H1 (cell line): ENCODE measurements around the gene SHMT1. TPM values are rescaled to one million over a fixed set of nuclear protein-coding genes. Genes with fewer than 3 reads are reported as not detected.

Experiments
- CTCF ChIA-PET: fragments of 300-600 bp; sonication (Branson Sonifier 250); formaldehyde crosslinking; loops from one replicate; lab custom pipeline; 2021; ENCODE audit not compliant: partially characterized antibody; lab: Charles Lee
- POLR2A ChIA-PET: fragments of 300-600 bp; sonication (Branson Sonifier 250); formaldehyde crosslinking; loops from one replicate; lab custom pipeline; 2021; ENCODE audit warnings: inconsistent platforms; ENCODE audit not compliant: partially characterized antibody; lab: Charles Lee
- DNase-seq, 2 experiments: peaks; one replicate each; pipeline versions ENCODE4 v3.0.0 to v3.0.0-alpha.2; 2010 to 2022; ENCODE audit warnings: low spot score in 2 of 2, low read depth in 1 of 2, mixed read lengths in 1 of 2
- FAIRE-seq: peaks from 2 replicates; lab custom pipeline; 2011; peaks lifted over from hg19 to GRCh38; lab: Jason Lieb, UNC
- H2AFZ ChIP-seq: 2 replicates; pipeline ENCODE4 v1.8.1; 2012; ENCODE audit warnings: low read length, inconsistent platforms
- H2AK5ac ChIP-seq: 2 replicates; pipeline ENCODE4 v1.6.1; 2013; ENCODE audit warnings: low read depth, low read length
- H2BK120ac ChIP-seq: replicated peaks from 2 replicates; pipeline ENCODE3; 2013; ENCODE audit warnings: low read depth, low read length, inconsistent platforms
- H2BK12ac ChIP-seq: 2 replicates; pipeline ENCODE4 v1.6.1; 2013; ENCODE audit warnings: low read depth, low read length
- H2BK15ac ChIP-seq: 2 replicates; pipeline ENCODE4 v1.6.1; 2013; ENCODE audit warnings: low read length
- H2BK20ac ChIP-seq: 2 replicates; pipeline ENCODE4 v1.6.1; 2013; ENCODE audit warnings: low read length
- H2BK5ac ChIP-seq: 2 replicates; pipeline ENCODE4 v1.6.1; 2013; ENCODE audit warnings: low read depth, low read length
- H3K14ac ChIP-seq: 2 replicates; pipeline ENCODE4 v1.6.1; 2013; ENCODE audit warnings: inconsistent platforms; ENCODE audit not compliant: insufficient read length
- H3K18ac ChIP-seq: 2 replicates; pipeline ENCODE4 v1.6.1; 2013; ENCODE audit warnings: low read length; ENCODE audit errors: extremely low read depth
- H3K23ac ChIP-seq: 2 replicates; pipeline ENCODE4 v1.6.1; 2013; ENCODE audit warnings: inconsistent platforms; ENCODE audit not compliant: insufficient read length
- H3K23me2 ChIP-seq: 2 replicates; pipeline ENCODE4 v1.6.1; 2013; ENCODE audit warnings: low read depth, low read length
- H3K27ac ChIP-seq: 2 replicates; pipeline ENCODE4 v1.6.1; 2011; ENCODE audit warnings: low read depth, low read length, inconsistent platforms
- H3K27me3 ChIP-seq, 4 experiments: replicated peaks in 1 of 4; 1 replicate in 1 of 4; 2 replicates in 3 of 4; pipeline versions ENCODE4 v1.6.1 to v1.8.1; 2011 to 2013; ENCODE audit warnings: low read length in 3 of 4, mild to moderate bottlenecking in 3 of 4, inconsistent platforms in 2 of 4, mixed read lengths in 2 of 4, moderate library complexity in 1 of 4; ENCODE audit not compliant: control insufficient read depth in 3 of 4, insufficient read depth in 3 of 4; ENCODE audit errors: extremely low read depth in 1 of 4
- H3K36me3 ChIP-seq, 4 experiments: 2 replicates each; pipeline versions ENCODE4 v1.6.1 to v1.8.1; 2011 to 2013; ENCODE audit warnings: mild to moderate bottlenecking in 4 of 4, low read length in 3 of 4, moderate library complexity in 2 of 4, control low read depth in 1 of 4, inconsistent platforms in 1 of 4; ENCODE audit not compliant: insufficient read depth in 4 of 4, control insufficient read depth in 2 of 4
- H3K4ac ChIP-seq: replicated peaks from 2 replicates; pipeline ENCODE3; 2013; ENCODE audit warnings: low read length, low read depth, mixed read lengths, inconsistent platforms; ENCODE audit not compliant: insufficient read length
- H3K4me1 ChIP-seq, 4 experiments: replicated peaks in 1 of 4; 1 replicate in 1 of 4; 2 replicates in 3 of 4; pipeline versions ENCODE4 v1.6.1 to v1.8.1; 2011 to 2013; ENCODE audit warnings: low read length in 3 of 4, inconsistent platforms in 2 of 4, mixed read lengths in 1 of 4; ENCODE audit not compliant: insufficient read depth in 4 of 4, control insufficient read depth in 3 of 4
- H3K4me2 ChIP-seq, 2 experiments: 2 replicates each; pipeline versions ENCODE4 v1.6.1 to v1.8.1; 2011 to 2013; ENCODE audit warnings: low read depth in 2 of 2, low read length in 2 of 2, control low read depth in 1 of 2, inconsistent platforms in 1 of 2, mild to moderate bottlenecking in 1 of 2; ENCODE audit not compliant: insufficient read depth in 1 of 2
- H3K4me3 ChIP-seq, 4 experiments: fragments of 200-600, 300-600 bp in 1 of 4; sonication (generic), shearing (Covaris generic), sonication (Bioruptor Twin) in 1 of 4; 2 replicates each; pipeline versions ENCODE4 v1.5.1 to v1.8.1; 2011 to 2016; ENCODE audit warnings: low read length in 4 of 4, low read depth in 3 of 4, control low read depth in 2 of 4, inconsistent platforms in 2 of 4, mild to moderate bottlenecking in 2 of 4, mixed read lengths in 1 of 4, moderate library complexity in 1 of 4; ENCODE audit not compliant: insufficient read depth in 2 of 4; ENCODE audit errors: extremely low read depth in 1 of 4
- H3K56ac ChIP-seq: replicated peaks from 2 replicates; pipeline ENCODE3; 2013; ENCODE audit warnings: low read depth, mild to moderate bottlenecking, mixed read lengths, low read length, inconsistent platforms; ENCODE audit not compliant: insufficient read length
- H3K79me1 ChIP-seq: 2 replicates; pipeline ENCODE4 v1.6.1; 2013; ENCODE audit warnings: low read depth, low read length, control low read depth
- H3K79me2 ChIP-seq, 2 experiments: 2 replicates each; pipeline versions ENCODE4 v1.6.1 to v1.8.1; 2012 to 2013; ENCODE audit warnings: low read length in 2 of 2, mild to moderate bottlenecking in 2 of 2, inconsistent platforms in 1 of 2; ENCODE audit not compliant: insufficient read depth in 2 of 2, control insufficient read depth in 1 of 2
- H3K9ac ChIP-seq, 4 experiments: replicated peaks in 1 of 4; 1 replicate in 1 of 4; 2 replicates in 3 of 4; pipeline versions ENCODE4 v1.6.1 to v1.8.1; 2011 to 2013; ENCODE audit warnings: low read depth in 3 of 4, low read length in 3 of 4, control low read depth in 2 of 4, mild to moderate bottlenecking in 2 of 4, moderate library complexity in 2 of 4, inconsistent platforms in 1 of 4; ENCODE audit errors: extremely low read depth in 1 of 4
- H3K9me3 ChIP-seq, 2 experiments: 2 replicates each; pipeline versions ENCODE4 v1.6.1 to v1.8.1; 2012 to 2013; ENCODE audit warnings: mild to moderate bottlenecking in 2 of 2, moderate library complexity in 2 of 2, control low read depth in 1 of 2, inconsistent platforms in 1 of 2, low read depth in 1 of 2, low read length in 1 of 2, mixed read lengths in 1 of 2; ENCODE audit not compliant: insufficient read depth in 2 of 2
- H4K20me1 ChIP-seq, 2 experiments: replicated peaks in 1 of 2; 2 replicates each; pipeline versions ENCODE3 to v1.8.1; 2011 to 2013; ENCODE audit warnings: inconsistent platforms in 2 of 2, low read length in 2 of 2, mild to moderate bottlenecking in 1 of 2; ENCODE audit not compliant: insufficient read depth in 2 of 2, control insufficient read depth in 1 of 2
- H4K5ac ChIP-seq: 2 replicates; pipeline ENCODE4 v1.6.1; 2013; ENCODE audit warnings: low read length, low read depth, mixed read lengths, inconsistent platforms; ENCODE audit not compliant: insufficient read length
- H4K8ac ChIP-seq: 2 replicates; pipeline ENCODE4 v1.8.0; 2013; ENCODE audit warnings: mild to moderate bottlenecking, moderate library complexity, low read length, inconsistent platforms; ENCODE audit not compliant: insufficient read depth; ENCODE audit errors: extremely low read depth
- H4K91ac ChIP-seq: replicated peaks from 2 replicates; pipeline ENCODE3; 2013; ENCODE audit warnings: low read length, mixed read lengths, inconsistent platforms; ENCODE audit not compliant: insufficient read length
- ATF2 ChIP-seq: IDR thresholded peaks from 2 replicates; pipeline ENCODE4 v1.6.1; 2012; ENCODE audit warnings: low read length, inconsistent platforms
- CREB1 ChIP-seq: IDR thresholded peaks from 2 replicates; pipeline ENCODE4 v1.6.1; 2012; ENCODE audit warnings: inconsistent platforms
- KDM1A ChIP-seq: fragments of 200-600, 300-600 bp; sonication (generic); IDR thresholded peaks from 2 replicates; pipeline ENCODE4 v1.7.1; 2016; ENCODE audit warnings: mild to moderate bottlenecking, low read length, borderline replicate concordance
- KDM5A ChIP-seq: fragments of 200-600 bp; IDR thresholded peaks from 2 replicates; pipeline ENCODE4 v1.7.1; 2012; ENCODE audit warnings: mild to moderate bottlenecking, low read length, inconsistent platforms, mixed read lengths
- NRF1 ChIP-seq: IDR thresholded peaks from 2 replicates; pipeline ENCODE4 v1.6.1; 2011; ENCODE audit warnings: mild to moderate bottlenecking, low read depth, low read length, improper control_type of control experiment
- POLR2A ChIP-seq, 2 experiments: IDR thresholded peaks; 1 replicate in 1 of 2; 2 replicates in 1 of 2; pipeline ENCODE4 v1.6.1; 2011; ENCODE audit warnings: low read depth in 2 of 2, low read length in 2 of 2, mild to moderate bottlenecking in 2 of 2; ENCODE audit errors: control extremely low read depth in 1 of 2
- SAP30 ChIP-seq: fragments of 300-600 bp; sonication (generic); IDR thresholded peaks from 2 replicates; pipeline ENCODE4 v1.7.1; 2012; ENCODE audit warnings: low read length, moderate library complexity, mild to moderate bottlenecking, inconsistent platforms; ENCODE audit not compliant: insufficient read depth, insufficient replicate concordance
- SIN3A ChIP-seq, 2 experiments: IDR thresholded peaks in 1 of 2; conservative IDR thresholded peaks in 1 of 2; 2 replicates each; pipeline ENCODE4 v1.6.1; 2011 to 2012; ENCODE audit warnings: low read length in 2 of 2, improper control_type of control experiment in 1 of 2, low read depth in 1 of 2, mild to moderate bottlenecking in 1 of 2
- SP1 ChIP-seq: IDR thresholded peaks from 2 replicates; pipeline ENCODE4 v1.6.1; 2011; ENCODE audit warnings: low read depth, low read length
- SP4 ChIP-seq: IDR thresholded peaks from 2 replicates; pipeline ENCODE4 v1.6.1; 2012; ENCODE audit warnings: low read length, inconsistent platforms
- ZNF274 ChIP-seq: IDR thresholded peaks from 2 replicates; pipeline ENCODE4 v1.7.0; 2012; ENCODE audit warnings: low read length, borderline replicate concordance; ENCODE audit errors: extremely low read depth
- WGBS, 2 experiments: shearing (Covaris generic) in 1 of 2; methylation state at CpG; one replicate each; pipeline versions ENCODE4 v1.1.6 to v1.1.7; 2013 to 2015; ENCODE audit warnings: low lambda C conversion rate in 2 of 2, mixed read lengths in 2 of 2, inconsistent platforms in 1 of 2, low coverage in 1 of 2, missing lambda C conversion rate in 1 of 2; ENCODE audit not compliant: insufficient replicate concordance in 2 of 2, insufficient coverage in 1 of 2, insufficient read length in 1 of 2; ENCODE audit errors: extremely low coverage in 1 of 2, missing lambda C conversion rate in 1 of 2; 5-methylcytosine and 5-hydroxymethylcytosine counted together
- polyA plus RNA-seq, 7 experiments: library from polyadenylated mRNA; depleted of rRNA in 3 of 7; stranded (reverse) in 5 of 7; unstranded in 2 of 7; fragments of >200 nt in 5 of 7; fragments of 200-250 nt in 2 of 7; gene quantifications; 1 replicate in 5 of 7; 2 replicates in 1 of 7; 4 replicates in 1 of 7; pipeline versions ENCODE4 v1.2.1 to v1.2.3, GENCODE V29; 2011 to 2013; ENCODE audit warnings: missing spikeins in 2 of 7, mixed read lengths in 2 of 7
- total RNA-seq: library from RNA; stranded (reverse); fragmentation: NEBNext Ultra II Directional; extraction: Animal tissue kit (Norgen Biotek cat#: 25700); gene quantifications from 2 replicates; pipeline ENCODE4 v1.2.1, GENCODE V29; 2021

The SHMT1 gene
- total and polyA plus RNA-seq, 2 of the 8 experiments (the other 6 are each of a cell fraction or from before 2014, with no cell fraction given), result 30.7 to 39.3 TPM

DNA sequence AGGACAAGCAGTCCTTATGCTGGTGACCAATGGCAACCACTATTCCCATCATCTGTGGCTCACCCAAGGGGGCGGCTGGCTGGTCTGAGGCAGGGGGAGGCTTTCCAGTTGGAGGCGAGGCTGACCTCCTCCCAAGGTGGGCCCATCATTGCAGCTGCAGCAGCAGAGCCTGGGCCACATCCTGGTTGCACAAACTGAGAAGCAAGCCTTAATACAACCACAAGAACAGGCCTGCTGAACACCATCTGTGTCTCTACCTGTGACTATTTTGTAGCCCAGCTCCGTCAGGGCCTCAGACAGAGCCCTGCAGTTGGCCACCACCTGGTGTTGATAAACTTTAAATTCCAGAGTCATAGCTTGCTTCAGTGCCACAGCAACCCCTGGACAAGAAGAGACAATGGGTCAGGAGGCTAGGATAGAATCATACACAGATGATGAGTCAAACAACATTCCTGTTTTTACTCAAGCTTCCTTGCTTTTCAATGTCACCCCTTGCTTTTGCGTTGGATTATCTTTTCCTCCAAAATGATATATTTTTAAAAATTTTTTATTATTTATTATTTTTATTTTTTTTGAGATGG is 30.4 kb downstream of the SHMT1 start:
- H3K79me2 ChIP-seq, result no peaks in the 10 kb centered on the region
- H4K91ac ChIP-seq, result no peak overlapping the region
- WGBS, 2 experiments, result 92% methylated on average over 4 of the region's 4 CpGs; no CpG with 5 or more reads in 1 of the 2 experiments
- ChIA-PET CTCF (interaction anchor here (1.0 to 7.6 kb wide), 3 partner anchors 9 to 15 kb away, joined by 3 to 58 read pairs (median 4); no protein-coding TSS in a partner anchor), POLR2A (interaction anchor here (5.5 to 6.3 kb wide), 2 partner anchors 13 to 14 kb away, joined by 37 to 52 read pairs; no protein-coding TSS in a partner anchor)
- no peak overlapping the region for H3K27ac ChIP-seq
- H3K4ac ChIP-seq, result no peak overlapping the region
- no peak for DNase-seq
- no peak overlapping the region for H2BK5ac ChIP-seq
- no peaks in the 10 kb centered on the region for H3K27me3 ChIP-seq
- peaks cover 4% of the 10 kb centered on the region in 2 experiments for H4K20me1 ChIP-seq
- H3K4me2 ChIP-seq, result no peak overlapping the region
- H3K36me3 ChIP-seq, result peaks cover 26 to 56% (median 43%) of the 10 kb centered on the region in 4 experiments
- H3K79me1 ChIP-seq, result no peaks in the 10 kb centered on the region; the same call in 1 of the 2 replicates
- no peak overlapping the region for H3K56ac ChIP-seq
- peaks cover 0 to 4% of the 10 kb centered on the region in 2 experiments; a peak in 1 of 4 replicates for H3K9me3 ChIP-seq
- H2BK20ac ChIP-seq, result no peak overlapping the region
- no peak overlapping the region for H2AK5ac ChIP-seq
- H3K18ac ChIP-seq, result no peak overlapping the region
- no peaks in the 10 kb centered on the region for H3K4me1 ChIP-seq
- no peak for FAIRE-seq
- H2AFZ ChIP-seq, result no peak overlapping the region
- H3K14ac ChIP-seq, result no peak overlapping the region
- H2BK120ac ChIP-seq, result no peak overlapping the region
- H2BK15ac ChIP-seq, result no peak overlapping the region
- no peak overlapping the region for H3K23ac ChIP-seq
- H2BK12ac ChIP-seq, result no peak overlapping the region
- H4K8ac ChIP-seq, result peak overlapping the region; percentile 31
- H3K9ac ChIP-seq, result no peak overlapping the region
- no peaks in the 10 kb centered on the region for H3K23me2 ChIP-seq
- no peak overlapping the region for H4K5ac ChIP-seq
- no peak overlapping the region for H3K4me3 ChIP-seq
- TF ChIP-seq KDM5A (no peak), SP1 (no peak), ATF2 (no peak), KDM1A (no peak), SAP30 (no peak), CREB1 (no peak), NRF1 (no peak), SP4 (no peak), SIN3A (conservative IDR thresholded peaks at IDR 0.05 in 1 of 2, IDR thresholded peaks at IDR 0.05 in 1 of 2; ENCODE audit: low read depth in 1 of 2, low read length in 2 of 2) (no peak), ZNF274 (no peak), POLR2A (IDR thresholded peaks at IDR 0.05; ENCODE audit: control extremely low read depth in 1 of 2, low read depth in 2 of 2, low read length in 2 of 2) (no peak)
